ENCODE results near the gene TXNDC2.
"Not testable (repeated sequence)": the region's sequence is repeated elsewhere in the genome, so short reads cannot be mapped to it uniquely, and the experiment has no call there.

Gene TXNDC2

DNA sequence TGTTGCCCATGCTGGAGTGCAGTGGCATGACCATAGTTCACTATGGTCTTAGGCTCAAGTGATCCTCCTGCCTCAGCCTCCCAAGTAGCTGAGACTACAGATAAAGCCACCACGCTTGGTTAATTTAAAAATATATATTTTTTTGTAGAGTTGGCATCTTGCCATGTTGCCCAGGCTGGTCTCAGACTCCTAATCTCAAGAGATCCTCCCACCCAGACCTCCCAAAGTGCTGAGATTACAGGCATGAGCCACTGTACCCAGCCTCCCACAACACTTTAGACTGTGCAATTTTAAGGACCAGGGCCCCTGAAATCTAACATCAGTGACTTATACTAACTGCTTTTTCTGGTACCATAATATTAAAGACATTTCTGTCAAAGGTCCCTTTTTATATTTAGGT, 5.2 kb downstream of the TXNDC2 start:
- Mint-ChIP-seq H3K27ac (no peak overlapping the region), H3K36me3 (ENCODE audit: low read depth) (no peaks in the 10 kb centered on the region), H3K27me3 (ENCODE audit: low read depth) (no peaks in the 10 kb centered on the region), H3K4me3 (no peak overlapping the region), H3K9me3 (no peaks in the 10 kb centered on the region), H3K4me1 (no peaks in the 10 kb centered on the region)
- TF ChIP-seq, protein P1, sequence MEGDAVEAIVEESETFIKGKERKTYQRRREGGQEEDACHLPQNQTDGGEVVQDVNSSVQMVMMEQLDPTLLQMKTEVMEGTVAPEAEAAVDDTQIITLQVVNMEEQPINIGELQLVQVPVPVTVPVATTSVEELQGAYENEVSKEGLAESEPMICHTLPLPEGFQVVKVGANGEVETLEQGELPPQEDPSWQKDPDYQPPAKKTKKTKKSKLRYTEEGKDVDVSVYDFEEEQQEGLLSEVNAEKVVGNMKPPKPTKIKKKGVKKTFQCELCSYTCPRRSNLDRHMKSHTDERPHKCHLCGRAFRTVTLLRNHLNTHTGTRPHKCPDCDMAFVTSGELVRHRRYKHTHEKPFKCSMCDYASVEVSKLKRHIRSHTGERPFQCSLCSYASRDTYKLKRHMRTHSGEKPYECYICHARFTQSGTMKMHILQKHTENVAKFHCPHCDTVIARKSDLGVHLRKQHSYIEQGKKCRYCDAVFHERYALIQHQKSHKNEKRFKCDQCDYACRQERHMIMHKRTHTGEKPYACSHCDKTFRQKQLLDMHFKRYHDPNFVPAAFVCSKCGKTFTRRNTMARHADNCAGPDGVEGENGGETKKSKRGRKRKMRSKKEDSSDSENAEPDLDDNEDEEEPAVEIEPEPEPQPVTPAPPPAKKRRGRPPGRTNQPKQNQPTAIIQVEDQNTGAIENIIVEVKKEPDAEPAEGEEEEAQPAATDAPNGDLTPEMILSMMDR (IDR thresholded peaks at IDR 0.05; ENCODE audit: unreplicated experiment in 3 of 3) = no peak

DNA sequence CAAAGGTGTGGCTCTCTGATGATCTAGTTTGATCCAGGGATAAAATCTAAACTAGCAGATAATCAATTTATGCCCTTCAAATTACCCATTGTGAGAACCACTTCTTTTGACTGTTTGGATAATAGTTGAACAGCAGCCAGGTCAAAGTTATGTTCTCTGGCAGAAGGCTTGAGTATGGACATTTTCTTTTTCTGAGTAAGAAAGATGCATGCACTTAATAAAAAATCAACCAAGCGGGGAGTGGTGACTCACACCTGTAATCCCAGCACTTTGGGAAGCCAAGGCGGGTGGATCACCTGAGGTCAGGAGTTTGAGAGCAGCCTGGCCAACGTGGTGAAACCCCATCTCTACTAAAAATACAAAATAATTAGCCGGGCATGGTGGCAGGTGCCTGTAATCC, 5.7 kb downstream of the TXNDC2 start:
- not testable (repeated sequence) for H3K36me3 Mint-ChIP-seq (ENCODE audit: low read depth); H3K27me3 Mint-ChIP-seq (ENCODE audit: low read depth); H3K4me3 Mint-ChIP-seq; H3K9me3 Mint-ChIP-seq; H3K27ac Mint-ChIP-seq; H3K4me1 Mint-ChIP-seq

- TF ChIP-seq, protein P1 (IDR thresholded peaks at IDR 0.05; ENCODE audit: unreplicated experiment in 3 of 3) = no peak
- Mint-ChIP-seq H3K4me3 (no peak overlapping the region), H3K27me3 (ENCODE audit: low read depth) (no peaks in the 10 kb centered on the region), H3K9me3 (no peaks in the 10 kb centered on the region), H3K27ac (no peak overlapping the region), H3K4me1 (peaks cover 10% of the 10 kb centered on the region), H3K36me3 (ENCODE audit: low read depth) (no peaks in the 10 kb centered on the region)
Measured at GRCh38 chr18:9894454-9895068, 8.8 kb downstream of the TXNDC2 start.

DNA sequence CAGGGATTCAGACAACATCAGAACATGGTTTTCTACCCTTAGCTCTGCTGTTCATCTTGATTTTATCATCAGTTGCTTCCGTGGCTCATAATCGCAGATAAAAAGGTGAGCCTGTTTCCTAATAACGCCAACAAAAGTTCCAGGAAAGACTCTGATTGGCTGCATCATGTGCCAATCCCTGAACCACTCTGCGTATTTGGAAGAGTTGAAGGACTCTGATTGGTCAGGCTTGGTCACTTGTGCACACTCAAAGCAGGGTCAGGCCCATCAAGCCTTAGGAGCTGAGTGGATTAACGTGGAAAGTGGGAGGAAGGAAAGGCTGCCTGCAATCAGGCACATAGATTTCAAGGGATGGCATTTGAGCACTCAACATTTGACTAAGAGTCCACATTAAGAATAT, 11.4 kb downstream of the TXNDC2 start:
- Mint-ChIP-seq H3K27me3 (ENCODE audit: low read depth) (no peaks in the 10 kb centered on the region), H3K36me3 (ENCODE audit: low read depth) (no peaks in the 10 kb centered on the region), H3K27ac (no peak overlapping the region), H3K4me1 (peaks cover 10% of the 10 kb centered on the region), H3K9me3 (no peaks in the 10 kb centered on the region), H3K4me3 (no peak overlapping the region)
- TF ChIP-seq, protein P1 (IDR thresholded peaks at IDR 0.05; ENCODE audit: unreplicated experiment in 3 of 3) = no peak

- not testable (repeated sequence) for H3K4me3 Mint-ChIP-seq; H3K27me3 Mint-ChIP-seq (ENCODE audit: low read depth); H3K27ac Mint-ChIP-seq; H3K9me3 Mint-ChIP-seq; H3K36me3 Mint-ChIP-seq (ENCODE audit: low read depth)
- H3K4me1 Mint-ChIP-seq = peaks cover 13% of the 10 kb centered on the region
Measured at GRCh38 chr18:9897787-9898291, 12.1 kb downstream of the TXNDC2 start.

DNA sequence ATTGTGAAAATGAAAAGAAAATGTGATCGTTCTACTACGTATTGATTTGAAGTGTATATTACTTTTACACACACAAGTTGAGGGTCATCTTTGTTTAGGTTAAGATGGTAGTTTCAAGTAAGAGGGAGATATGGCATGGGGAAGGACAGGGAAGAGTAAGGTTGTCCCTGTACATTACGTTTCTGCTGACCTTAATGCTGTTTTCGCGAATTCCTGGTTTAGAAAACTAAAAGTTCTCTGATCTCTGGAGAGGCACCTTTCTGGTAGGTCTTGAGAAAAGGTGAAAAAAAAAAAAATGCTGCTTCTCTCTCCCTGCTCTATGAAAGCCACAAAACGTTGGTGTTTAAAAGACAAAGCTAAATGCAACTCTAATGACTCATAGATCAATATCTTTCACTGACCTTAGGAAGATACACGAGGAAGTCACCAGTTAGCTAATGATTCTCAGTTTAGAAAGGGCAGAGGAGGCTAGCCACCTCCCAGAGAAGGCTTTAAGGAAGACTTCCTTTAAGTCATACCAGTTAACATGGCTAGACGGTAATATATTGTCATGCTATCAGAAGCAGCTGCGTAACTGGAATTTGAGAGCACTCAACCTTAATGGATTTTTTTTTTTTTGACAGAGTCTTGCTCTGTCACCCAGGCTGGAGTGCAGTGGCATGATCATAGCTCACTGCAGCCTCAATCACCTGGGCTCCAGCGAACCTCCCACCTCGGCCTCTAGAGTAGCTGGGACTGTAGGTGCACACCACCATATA, 13.2 kb downstream of the TXNDC2 start:
- no peak overlapping the region for H3K4me3 Mint-ChIP-seq
- TF ChIP-seq, protein P1 (IDR thresholded peaks at IDR 0.05; ENCODE audit: unreplicated experiment in 3 of 3) = no peak
- H3K36me3 Mint-ChIP-seq (ENCODE audit: low read depth) = no peaks in the 10 kb centered on the region
- H3K4me1 Mint-ChIP-seq = peaks cover 15% of the 10 kb centered on the region
- no peak overlapping the region for H3K27ac Mint-ChIP-seq
- no peaks in the 10 kb centered on the region for H3K27me3 Mint-ChIP-seq (ENCODE audit: low read depth)
- H3K9me3 Mint-ChIP-seq = no peaks in the 10 kb centered on the region

- H3K36me3 Mint-ChIP-seq (ENCODE audit: low read depth); H3K4me3 Mint-ChIP-seq; H3K27ac Mint-ChIP-seq; H3K9me3 Mint-ChIP-seq; H3K27me3 Mint-ChIP-seq (ENCODE audit: low read depth): not testable (repeated sequence)
- H3K4me1 Mint-ChIP-seq = peaks cover 15% of the 10 kb centered on the region
Measured at GRCh38 chr18:9899550-9899930, 13.8 kb downstream of the TXNDC2 start.
